GM18498 (cell line): ENCODE measurements around the gene KIF16B.
A peak's percentile ranks its signal among the peaks of the same experiment; 100 is the strongest.

ENCODE experiments used
- ATAC-seq: cut with Tn5 transposase; IDR thresholded peaks from one replicate; pipeline ENCODE4 v1.9.1; 2021; ENCODE audit warnings: mild to moderate bottlenecking, moderate library complexity; ENCODE audit not compliant: unreplicated experiment

Gene KIF16B, protein sequence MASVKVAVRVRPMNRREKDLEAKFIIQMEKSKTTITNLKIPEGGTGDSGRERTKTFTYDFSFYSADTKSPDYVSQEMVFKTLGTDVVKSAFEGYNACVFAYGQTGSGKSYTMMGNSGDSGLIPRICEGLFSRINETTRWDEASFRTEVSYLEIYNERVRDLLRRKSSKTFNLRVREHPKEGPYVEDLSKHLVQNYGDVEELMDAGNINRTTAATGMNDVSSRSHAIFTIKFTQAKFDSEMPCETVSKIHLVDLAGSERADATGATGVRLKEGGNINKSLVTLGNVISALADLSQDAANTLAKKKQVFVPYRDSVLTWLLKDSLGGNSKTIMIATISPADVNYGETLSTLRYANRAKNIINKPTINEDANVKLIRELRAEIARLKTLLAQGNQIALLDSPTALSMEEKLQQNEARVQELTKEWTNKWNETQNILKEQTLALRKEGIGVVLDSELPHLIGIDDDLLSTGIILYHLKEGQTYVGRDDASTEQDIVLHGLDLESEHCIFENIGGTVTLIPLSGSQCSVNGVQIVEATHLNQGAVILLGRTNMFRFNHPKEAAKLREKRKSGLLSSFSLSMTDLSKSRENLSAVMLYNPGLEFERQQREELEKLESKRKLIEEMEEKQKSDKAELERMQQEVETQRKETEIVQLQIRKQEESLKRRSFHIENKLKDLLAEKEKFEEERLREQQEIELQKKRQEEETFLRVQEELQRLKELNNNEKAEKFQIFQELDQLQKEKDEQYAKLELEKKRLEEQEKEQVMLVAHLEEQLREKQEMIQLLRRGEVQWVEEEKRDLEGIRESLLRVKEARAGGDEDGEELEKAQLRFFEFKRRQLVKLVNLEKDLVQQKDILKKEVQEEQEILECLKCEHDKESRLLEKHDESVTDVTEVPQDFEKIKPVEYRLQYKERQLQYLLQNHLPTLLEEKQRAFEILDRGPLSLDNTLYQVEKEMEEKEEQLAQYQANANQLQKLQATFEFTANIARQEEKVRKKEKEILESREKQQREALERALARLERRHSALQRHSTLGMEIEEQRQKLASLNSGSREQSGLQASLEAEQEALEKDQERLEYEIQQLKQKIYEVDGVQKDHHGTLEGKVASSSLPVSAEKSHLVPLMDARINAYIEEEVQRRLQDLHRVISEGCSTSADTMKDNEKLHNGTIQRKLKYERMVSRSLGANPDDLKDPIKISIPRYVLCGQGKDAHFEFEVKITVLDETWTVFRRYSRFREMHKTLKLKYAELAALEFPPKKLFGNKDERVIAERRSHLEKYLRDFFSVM (N-terminal part only)

GRCh38 chr20:16573001-16573965 is at the start of gene KIF16B:
Gene KIF16B, minus strand, starts transcription at chr20:16573448. Its CDS starts 173 bp downstream, at chr20:16573275.
- peak; percentile 87 for ATAC-seq

DNA sequence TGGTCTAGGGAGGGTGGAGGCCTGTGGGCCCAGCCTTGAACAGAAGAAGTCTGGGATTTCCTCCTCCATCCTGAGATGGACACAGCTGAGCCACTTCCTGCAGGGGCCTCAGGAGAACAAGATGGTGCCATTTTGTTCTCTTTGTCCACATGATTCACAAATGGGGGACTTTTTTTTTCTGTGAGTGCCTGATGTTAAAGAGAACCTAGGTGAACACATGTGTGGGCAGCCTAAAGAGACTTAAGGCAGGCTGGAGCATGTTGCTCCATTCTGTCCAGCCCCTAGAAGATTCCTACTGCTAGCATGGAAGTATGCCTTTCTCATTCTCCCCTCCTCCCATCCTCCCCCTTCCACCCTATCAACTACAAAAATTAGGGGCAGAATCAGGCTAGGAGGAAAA is 49.3 kb upstream of the KIF16B start:
- no peak for ATAC-seq

DNA sequence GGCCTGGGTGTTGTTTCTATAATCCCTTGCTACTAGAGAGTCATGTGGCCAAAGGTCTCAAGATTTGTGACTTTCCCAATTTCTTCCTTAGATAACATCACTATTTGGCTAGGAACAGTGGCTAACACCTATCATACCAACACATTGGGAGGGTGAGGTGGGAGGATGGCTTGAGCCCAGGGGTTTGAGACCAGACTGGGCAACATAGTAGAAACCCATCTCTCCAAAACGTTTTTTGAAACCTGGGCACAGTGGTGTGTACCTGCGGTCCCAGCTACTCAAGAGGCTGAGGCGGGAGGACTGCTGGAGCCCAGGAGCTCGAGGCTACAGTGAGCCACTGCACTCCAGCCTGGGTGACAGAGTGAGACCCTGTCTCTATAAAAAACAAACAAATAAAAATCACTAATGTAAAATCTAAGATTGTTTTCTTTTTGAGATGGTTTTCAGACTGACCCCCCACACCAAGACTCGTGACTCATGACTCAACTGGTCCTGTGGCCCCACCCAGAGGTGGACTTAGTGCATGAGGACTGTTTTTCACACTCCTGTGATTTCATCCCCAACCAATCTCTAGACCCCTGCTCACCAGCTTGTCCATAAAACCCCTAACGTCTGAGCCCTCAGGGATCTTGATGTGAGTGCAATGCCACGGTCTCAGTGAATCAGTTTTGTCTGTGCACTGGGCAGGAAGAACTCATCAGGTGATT is 48.3 kb upstream of the KIF16B start:
- ATAC-seq = no peak

GRCh38 chr20:16620961-16621360 is 47.7 kb upstream of the KIF16B start:
- no peak for ATAC-seq

- ATAC-seq = no peak
Measured at GRCh38 chr20:16619953-16620352, 46.7 kb upstream of the KIF16B start.

- ATAC-seq = no peak
Measured at GRCh38 chr20:16617056-16617455, 43.8 kb upstream of the KIF16B start.

DNA sequence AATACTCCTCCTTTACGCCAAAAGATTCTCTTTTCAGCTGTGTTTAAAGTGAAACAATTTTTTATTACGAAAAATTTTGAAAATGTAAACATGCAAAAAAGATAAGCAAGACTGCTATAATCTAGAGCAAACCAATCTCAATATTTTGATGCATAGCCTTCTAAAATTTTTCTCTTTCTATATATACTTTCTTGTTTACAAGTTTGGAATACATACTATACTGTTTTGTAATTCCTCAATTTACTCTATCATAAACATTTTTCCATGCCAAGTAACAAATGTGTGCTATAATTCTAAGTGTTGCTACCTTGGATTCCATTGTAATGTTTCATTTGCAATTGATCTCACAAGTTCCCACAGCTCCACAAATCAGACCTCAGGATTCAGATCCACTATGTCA is 43.1 kb upstream of the KIF16B start:
- no peak for ATAC-seq

- ATAC-seq = no peak
Measured at GRCh38 chr20:16615199-16615598, 42.0 kb upstream of the KIF16B start.

GRCh38 chr20:16613954-16614353 is 40.7 kb upstream of the KIF16B start:
- no peak for ATAC-seq

- no peak for ATAC-seq
Measured at GRCh38 chr20:16612706-16613105, 39.5 kb upstream of the KIF16B start.

DNA sequence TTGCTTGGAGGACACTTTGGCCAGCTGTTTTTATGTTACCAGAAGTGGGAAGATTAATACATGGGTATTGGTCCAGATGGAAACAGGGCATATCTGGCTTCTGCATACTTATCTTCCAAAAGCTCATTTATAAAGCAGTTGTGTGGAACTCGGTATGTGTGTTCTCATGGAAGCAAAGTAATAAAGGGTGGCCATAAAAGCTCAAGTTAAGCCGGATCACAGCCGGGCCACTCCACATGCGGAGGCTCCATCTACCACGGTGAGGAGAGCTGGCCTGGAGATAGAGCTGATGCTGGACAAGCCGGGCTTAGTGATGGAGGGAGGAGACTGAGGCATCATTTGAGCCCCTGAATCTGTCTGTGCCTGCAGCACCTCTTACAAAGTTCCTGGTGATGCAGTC is 38.6 kb upstream of the KIF16B start:
- ATAC-seq = no peak

GRCh38 chr20:16609066-16609465 is 35.8 kb upstream of the KIF16B start:
- ATAC-seq = no peak

DNA sequence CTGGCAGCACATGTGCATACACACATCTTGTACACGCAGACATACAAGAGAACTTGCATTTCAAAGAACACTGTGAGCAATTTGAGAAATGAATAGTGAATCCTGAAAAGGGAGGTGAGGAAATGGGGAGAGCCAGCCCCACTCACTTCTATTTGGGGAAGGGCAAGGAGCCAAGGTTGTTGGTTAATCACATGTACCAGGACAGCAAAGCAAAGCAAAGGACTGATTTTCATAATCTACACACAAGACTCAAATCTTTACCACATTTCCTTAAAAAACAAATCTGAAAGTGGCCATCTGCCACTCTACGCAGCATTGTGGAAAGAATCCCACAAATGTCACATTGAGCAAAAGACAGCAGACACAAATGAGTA is 35.0 kb upstream of the KIF16B start:
- ATAC-seq = no peak

- ATAC-seq = no peak
Measured at GRCh38 chr20:16607364-16608276, 34.4 kb upstream of the KIF16B start.

- ATAC-seq = no peak
Measured at GRCh38 chr20:16606468-16607070, 33.3 kb upstream of the KIF16B start.

GRCh38 chr20:16601047-16601446 is 27.8 kb upstream of the KIF16B start:
- no peak for ATAC-seq

GRCh38 chr20:16599257-16599656 is 26.0 kb upstream of the KIF16B start:
- ATAC-seq = no peak

DNA sequence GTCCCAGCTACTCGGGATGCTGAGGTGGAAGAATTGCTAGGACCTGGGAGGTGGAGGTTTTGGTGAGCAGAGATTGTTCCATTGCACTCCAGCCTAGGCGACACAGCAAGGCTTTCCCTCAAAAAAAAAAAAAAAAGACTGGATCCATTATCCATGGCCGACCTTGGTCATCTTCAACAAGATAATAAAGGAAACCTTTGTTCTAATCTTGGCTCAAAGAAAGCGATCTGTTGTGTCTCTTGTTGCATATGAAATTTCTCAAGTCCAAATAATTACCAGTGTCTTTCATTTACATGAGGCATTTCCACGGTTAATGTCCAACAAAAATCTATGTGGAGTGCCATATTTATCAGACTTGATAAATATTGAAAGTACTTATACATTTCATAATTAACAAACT is 23.7 kb upstream of the KIF16B start:
- ATAC-seq = no peak
